GM10266 (cell line): ENCODE results near the gene TIAM1.

Source experiments
- DNase-seq: peaks from one replicate; pipeline ENCODE4 v3.0.0; 2012; ENCODE audit errors: extremely low spot score
- CTCF ChIP-seq: IDR thresholded peaks from 2 replicates; pipeline ENCODE4 v1.5.1; 2012; ENCODE audit warnings: mild to moderate bottlenecking, low read depth; ENCODE audit not compliant: control insufficient read depth, insufficient read depth; ENCODE audit errors: missing control alignments

TIAM1 gene

GRCh38 chr21:31332525-31332924 lies 11.5 kb downstream of the TIAM1 start:
- TF ChIP-seq CTCF, result no peak
- no peak for DNase-seq

- no peak for TF ChIP-seq CTCF
These were observed 12.8 kb downstream of the TIAM1 start for GRCh38 chr21:31331231-31331630.

GRCh38 chr21:31330144-31330483 lies 13.9 kb downstream of the TIAM1 start:
- TF ChIP-seq CTCF, result no peak
- no peak for DNase-seq

More at GRCh38 chr21:31331231-31331630, 12.8 kb downstream of the TIAM1 start:
- DNase-seq, result no peak

- no peak for DNase-seq
- TF ChIP-seq CTCF, result no peak
These were observed 14.5 kb downstream of the TIAM1 start for GRCh38 chr21:31329456-31330143.

DNA sequence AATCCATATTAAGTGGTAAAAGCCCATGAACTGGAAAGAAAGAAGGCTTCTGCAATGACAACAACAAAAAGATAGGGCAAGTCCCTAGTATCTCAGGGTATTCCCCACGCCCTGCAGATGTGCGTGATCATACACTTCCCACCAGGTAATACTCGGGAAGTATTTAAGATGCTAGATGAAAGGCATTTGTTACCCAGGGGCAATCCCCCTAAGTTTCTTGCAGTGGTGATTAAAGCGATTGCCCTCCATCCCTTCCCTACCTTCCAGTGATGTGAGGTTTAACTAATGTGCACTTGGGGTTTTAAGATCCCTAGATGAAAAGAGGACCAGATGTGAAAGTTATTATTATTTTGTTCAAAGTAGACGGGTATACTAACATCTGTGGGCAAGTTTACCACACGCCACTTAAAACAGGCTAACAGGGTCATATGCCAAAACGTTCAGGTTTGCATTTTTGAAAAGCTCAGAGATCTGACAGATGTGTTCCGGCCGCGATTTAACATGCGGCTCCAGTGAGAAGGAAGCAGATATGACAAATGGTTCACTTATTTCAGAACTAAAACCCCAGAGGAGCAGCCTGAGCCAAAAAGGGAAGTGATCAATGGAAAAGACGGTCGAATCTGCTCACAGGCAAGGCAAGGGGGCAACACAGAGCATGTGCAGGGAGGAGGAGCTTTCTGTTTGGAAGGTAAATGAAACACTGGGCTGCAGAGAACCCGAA lies 17.4 kb downstream of the TIAM1 start:
- no peak for DNase-seq
- no peak for TF ChIP-seq CTCF

DNA sequence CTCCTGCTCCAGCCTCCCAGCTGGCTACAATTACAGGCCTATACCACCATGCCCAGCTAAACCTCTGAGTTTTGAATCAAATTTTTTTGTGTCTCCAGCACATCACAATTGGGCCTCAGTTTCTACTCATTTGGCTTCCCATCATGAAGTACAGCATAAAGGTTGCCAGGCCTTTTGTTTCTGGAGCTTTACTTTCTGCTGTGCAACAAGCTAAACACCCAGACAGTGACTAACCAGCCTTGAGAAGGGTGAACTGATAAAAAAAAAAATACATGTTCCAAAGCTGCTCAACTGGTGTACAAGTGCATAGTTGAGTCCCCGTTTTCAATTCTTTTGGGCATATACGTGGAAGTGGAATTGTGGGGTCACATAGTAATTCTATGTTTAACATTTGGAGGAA lies 25.1 kb downstream of the TIAM1 start:
- DNase-seq, result no peak
- no peak for TF ChIP-seq CTCF

DNA sequence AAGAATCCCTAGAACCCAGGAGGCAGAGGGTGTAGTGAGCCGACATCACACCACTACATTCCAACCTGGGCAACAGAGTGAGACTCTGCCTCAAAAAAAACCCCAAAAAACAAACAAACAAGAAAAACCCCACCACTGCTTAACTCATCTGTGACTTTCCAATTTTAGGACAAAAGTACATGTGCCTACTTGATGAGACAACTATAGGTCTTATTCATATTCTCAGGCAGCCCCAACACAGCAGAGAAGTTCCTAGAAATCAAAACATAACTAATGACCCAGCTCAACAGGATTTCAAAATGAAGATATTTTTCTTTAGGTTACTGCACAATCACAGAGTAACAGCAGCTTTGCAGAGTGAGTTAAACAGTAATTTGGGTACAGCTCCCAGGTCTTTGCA lies 26.4 kb downstream of the TIAM1 start:
- TF ChIP-seq CTCF, result no peak
- no peak for DNase-seq
